Heart right ventricle (tissue), 16 donors: ENCODE results near the gene BCAN. TPM values are rescaled to one million over a fixed set of nuclear protein-coding genes. Genes with fewer than 3 reads are reported as not detected.

Source experiments
- ATAC-seq, 8 donors: fragments of 200-7000 bp; cut with Tn5 transposase; one replicate each; pipeline ENCODE4 v1.9.1; 2020; ENCODE audit warnings: mild to moderate bottlenecking in 8 of 8, moderate library complexity in 8 of 8, moderate number of reproducible peaks in 1 of 8
- DNase-seq, 2 donors: peaks; one replicate each; pipeline ENCODE4 v3.0.0-alpha.2; 2020
- H3K27ac ChIP-seq, 10 donors: fragments of 200-600 bp; sonication (generic) in 2 of 10; one replicate each; pipeline versions ENCODE4 v1.5.0 to v1.8.0; 2020 to 2022; ENCODE audit warnings: mild to moderate bottlenecking in 3 of 10
- H3K27me3 ChIP-seq, 7 donors: fragments of 200-600 bp; one replicate each; pipeline ENCODE4 v1.8.0; 2021 to 2022; ENCODE audit warnings: mild to moderate bottlenecking in 2 of 7
- H3K36me3 ChIP-seq, 9 donors: fragments of 200-600 bp; sonication (generic) in 1 of 9; one replicate each; pipeline versions ENCODE4 v1.5.0 to v1.8.0; 2020 to 2022; ENCODE audit warnings: mild to moderate bottlenecking in 2 of 9
- H3K4me1 ChIP-seq, 9 donors: fragments of 200-600 bp; sonication (generic) in 1 of 9; one replicate each; pipeline versions ENCODE4 v1.5.0 to v1.8.0; 2020 to 2022; ENCODE audit warnings: mild to moderate bottlenecking in 4 of 9
- H3K4me3 ChIP-seq, 10 donors: fragments of 200-600 bp; sonication (generic) in 2 of 10; one replicate each; pipeline versions ENCODE4 v1.5.0 to v1.8.0; 2020 to 2022; ENCODE audit warnings: mild to moderate bottlenecking in 7 of 10, moderate library complexity in 2 of 10
- H3K9me3 ChIP-seq, 11 donors: fragments of 200-600 bp in 10 of 11; sonication (generic) in 2 of 11; one replicate each; pipeline versions ENCODE4 v1.5.0 to v1.8.0; 2013 to 2022; ENCODE audit warnings: mild to moderate bottlenecking in 2 of 11, control low read depth in 1 of 11, moderate library complexity in 1 of 11
- CTCF ChIP-seq, 9 donors: fragments of 200-600 bp; sonication (generic) in 2 of 9; IDR thresholded peaks; one replicate each; pipeline versions ENCODE4 v1.5.0 to v1.8.0; 2021 to 2022; ENCODE audit warnings: antibody characterized with exemption in 9 of 9, mild to moderate bottlenecking in 5 of 9, moderate library complexity in 1 of 9
- WGBS, 2 donors: extraction: QIAGEN DNeasy Blood & Tissue Kit; methylation state at CpG; one replicate each; pipeline ENCODE4 v1.1.7; 2013; ENCODE audit warnings: inconsistent platforms in 1 of 2; 5-methylcytosine and 5-hydroxymethylcytosine counted together
- intact Hi-C, 10 donors: fragments of 100-400 bp; cut with DNase I; formaldehyde crosslinking; loops; one replicate each; pipeline versions ENCODE4 v1.11.1 to v1.14.2; 2022
- polyA plus RNA-seq, 2 donors: library from polyadenylated mRNA; stranded (reverse); fragments of 200-250 nt; gene quantifications; one replicate each; pipeline ENCODE4 v1.2.3, GENCODE V29; 2013
- total RNA-seq, 10 donors: library from RNA; stranded (reverse); fragmentation: NEBNext Ultra II Directional in 3 of 10; extraction: Animal tissue kit (Norgen Biotek cat#: 25700) in 3 of 10; gene quantifications; one replicate each; pipeline versions ENCODE4 v1.2.1 to v1.2.4, GENCODE V29; 2021 to 2023
- donor health status: Arrhythmogenic right ventricular cardiomyopathy.
- donor health status: ischemic (EF 13 %, LVEDD 7.1; RV severe dilation, severe dysfunction).
- donor health status: healthy with polysubstance abuse.
- donor health status: DM: no; HTN: yes; CAD: no.
- donor health status: DM: no; HTN: no; CAD: no.
- donor health status: ischemic (EF 25% LVEDD 6.9; RV normal size, moderate dysfunction).
- donor health status: ischemic (EF 25% LVEDD 5.7; RV mildly dilated, moderate dysfunction).
- donor health status: healthy.
- donor health status: DM: yes; HTN: yes; CAD: no.
- donor health status: Ischemic cardiomyopathy.
- donor health status: ischemic (EF 35%, LVEDD 5.7; RV mildly dilated, moderate dysfunction).
- donor health status: nonischemic (EF 11% LVEDD 7.7; RV severe dilation, severe dysfunction).
- donor health status: DM: yes; HTN: yes; CAD: no.
- donor health status: PGD.
- donor health status: ischemic (EF 29% LVEDD 5.4; RV normal size, mild dysfunction).
- donor health status: nonischemic (EF 23%, LVEDD 6.1; RV moderate dilation, normal function).

The BCAN gene
- total and polyA plus RNA-seq, 12 donors = 0.14 to 0.52 (median 0.24) TPM; not detected in 4

GRCh38 chr1:156622581-156623297 is 19.2 kb upstream of the BCAN start:
- ATAC-seq (no peak), DNase-seq (no peak)
- no peaks in the 10 kb centered on the region for H3K36me3 ChIP-seq
- peaks cover 10 to 34% (median 24%) of the 10 kb centered on the region in 9 donors for H3K4me1 ChIP-seq
- no peak overlapping the region for H3K27ac ChIP-seq
- H3K4me3 ChIP-seq = no peak overlapping the region
- TF ChIP-seq CTCF (IDR thresholded peaks at IDR 0.05) = no peak
- intact Hi-C loops = loop anchor here in 2 of 10 donors (5.0 kb wide), 1 partner anchor 35 kb away; no protein-coding TSS in a partner anchor
- peaks cover 19 to 83% (median 44%) of the 10 kb centered on the region in 7 donors for H3K27me3 ChIP-seq
- 86 to 87% methylated on average over 6 of the region's 6 CpGs for WGBS, 2 donors
- H3K9me3 ChIP-seq = no peaks in the 10 kb centered on the region

- intact Hi-C loops = loop anchor here in 3 of 10 donors (2.0 to 5.0 kb wide), 2 partner anchors 33 to 101 kb away; no protein-coding TSS in a partner anchor
- Histone ChIP-seq H3K36me3 (no peaks in the 10 kb centered on the region), H3K27me3 (peaks cover 19 to 97% (median 56%) of the 10 kb centered on the region in 7 donors), H3K27ac (peak overlapping the region in 9 of 10 donors; percentile 45 to 76 (median 63)), H3K4me1 (peaks cover 10 to 34% (median 24%) of the 10 kb centered on the region in 9 donors), H3K9me3 (no peaks in the 10 kb centered on the region), H3K4me3 (peak overlapping the region; percentile 34 to 58 (median 49))
- DNase-seq (peak; percentile 47 to 64), ATAC-seq (peak; percentile 65 to 82 (median 78))
- peak in 7 of 9 donors; percentile 18 to 59 (median 47) for TF ChIP-seq CTCF (IDR thresholded peaks at IDR 0.05)
- 1 to 3% methylated on average over 86 to 87 of the region's 87 CpGs for WGBS, 2 donors
Measured at GRCh38 chr1:156623946-156624813, 17.7 kb upstream of the BCAN start.

- H3K9me3 ChIP-seq = no peaks in the 10 kb centered on the region
- intact Hi-C loops = loop anchor here in 4 of 10 donors (2.0 to 5.0 kb wide), 3 partner anchors 32 to 100 kb away; partner anchors contain the start of gene NES (in 2 of the 4)
- no peak for TF ChIP-seq CTCF (IDR thresholded peaks at IDR 0.05)
- H3K36me3 ChIP-seq = no peaks in the 10 kb centered on the region
- H3K27me3 ChIP-seq = peaks cover 19 to 100% (median 64%) of the 10 kb centered on the region in 7 donors
- H3K27ac ChIP-seq = peak overlapping the region in 9 of 10 donors; percentile 45 to 76 (median 63)
- ATAC-seq (peak in 4 of 8 donors; percentile 2 to 16 (median 6)), DNase-seq (peak in 1 of 2 donors; percentile 23)
- peaks cover 10 to 34% (median 24%) of the 10 kb centered on the region in 9 donors for H3K4me1 ChIP-seq
- peak overlapping the region; percentile 34 to 58 (median 49) for H3K4me3 ChIP-seq
- WGBS, 2 donors = 1% methylated on average over 44 to 55 of the region's 55 CpGs
Measured at GRCh38 chr1:156624814-156625435, 17.0 kb upstream of the BCAN start.
